OCI-LY1 (cell line): ENCODE results near the gene GPRASP1.

Experiments
- EZH2 ChIP-seq: fragments of 200-600 bp; sonication (generic), shearing (Covaris generic); IDR thresholded peaks from 2 replicates; pipeline ENCODE4 v1.8.0; 2017; ENCODE audit warnings: borderline replicate concordance, mixed run types, mild to moderate bottlenecking, antibody characterized with exemption, low read length, moderate library complexity, mixed read lengths
- TF ChIP-seq, protein P1 (sequence below): fragments of 200-600 bp; sonication (generic), shearing (Covaris generic); IDR thresholded peaks from 2 replicates; pipeline ENCODE4 v1.5.1; 2017; ENCODE audit warnings: mild to moderate bottlenecking, antibody characterized with exemption, low read length, moderate library complexity, mixed read lengths

DNA sequence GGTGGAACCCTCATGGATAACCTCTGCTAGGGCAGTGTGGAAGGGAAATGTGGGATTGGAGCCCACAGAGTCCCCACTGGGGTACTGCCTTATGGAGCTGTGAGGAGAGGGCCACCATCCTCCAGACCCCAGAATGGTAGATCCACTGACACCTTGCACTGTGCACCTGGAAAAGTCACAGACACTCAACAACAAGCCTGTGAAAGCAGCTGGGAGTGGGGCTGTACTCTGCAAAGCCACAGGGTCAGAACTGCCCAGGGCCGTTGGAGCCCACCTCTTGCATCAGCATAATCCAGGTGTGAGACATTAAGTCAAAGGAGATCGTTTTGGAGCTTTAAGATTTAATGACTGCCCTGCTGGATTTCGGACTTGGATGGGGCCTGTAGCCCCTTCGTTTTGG is 40.4 kb upstream of the GPRASP1 start:
- TF ChIP-seq, protein P1, sequence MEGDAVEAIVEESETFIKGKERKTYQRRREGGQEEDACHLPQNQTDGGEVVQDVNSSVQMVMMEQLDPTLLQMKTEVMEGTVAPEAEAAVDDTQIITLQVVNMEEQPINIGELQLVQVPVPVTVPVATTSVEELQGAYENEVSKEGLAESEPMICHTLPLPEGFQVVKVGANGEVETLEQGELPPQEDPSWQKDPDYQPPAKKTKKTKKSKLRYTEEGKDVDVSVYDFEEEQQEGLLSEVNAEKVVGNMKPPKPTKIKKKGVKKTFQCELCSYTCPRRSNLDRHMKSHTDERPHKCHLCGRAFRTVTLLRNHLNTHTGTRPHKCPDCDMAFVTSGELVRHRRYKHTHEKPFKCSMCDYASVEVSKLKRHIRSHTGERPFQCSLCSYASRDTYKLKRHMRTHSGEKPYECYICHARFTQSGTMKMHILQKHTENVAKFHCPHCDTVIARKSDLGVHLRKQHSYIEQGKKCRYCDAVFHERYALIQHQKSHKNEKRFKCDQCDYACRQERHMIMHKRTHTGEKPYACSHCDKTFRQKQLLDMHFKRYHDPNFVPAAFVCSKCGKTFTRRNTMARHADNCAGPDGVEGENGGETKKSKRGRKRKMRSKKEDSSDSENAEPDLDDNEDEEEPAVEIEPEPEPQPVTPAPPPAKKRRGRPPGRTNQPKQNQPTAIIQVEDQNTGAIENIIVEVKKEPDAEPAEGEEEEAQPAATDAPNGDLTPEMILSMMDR: no peak
- TF ChIP-seq EZH2: no peak
